ENCODE measurements around the gene SLC5A2. TPM values are rescaled to one million over a fixed set of nuclear protein-coding genes. Genes with fewer than 3 reads are reported as not detected.

SLC5A2 gene
- total RNA-seq, 1 donor from 2014 or later = 0.36 TPM

GRCh38 chr16:31508706-31509195 lies 25.8 kb downstream of the SLC5A2 start:
- peaks cover 23% of the 10 kb centered on the region for H3K4me1 Mint-ChIP-seq
- H3K27ac Mint-ChIP-seq = peak overlapping the region; percentile 96
- peaks cover 3% of the 10 kb centered on the region for H3K27me3 Mint-ChIP-seq (ENCODE audit: low read depth)
- H3K9me3 Mint-ChIP-seq = peaks cover 7% of the 10 kb centered on the region
- H3K36me3 Mint-ChIP-seq = no peaks in the 10 kb centered on the region
- no peak for DNase-seq (ENCODE audit: low spot score in 2 of 2, unreplicated experiment in 2 of 2)
- no peak for TF ChIP-seq CTCF (IDR thresholded peaks at IDR 0.05; ENCODE audit: unreplicated experiment)
- peak overlapping the region; percentile 79 for H3K4me3 Mint-ChIP-seq

- Mint-ChIP-seq H3K36me3 (no peaks in the 10 kb centered on the region), H3K4me3 (no peak overlapping the region), H3K27me3 (ENCODE audit: low read depth) (peaks cover 6% of the 10 kb centered on the region), H3K4me1 (peaks cover 15% of the 10 kb centered on the region), H3K27ac (no peak overlapping the region), H3K9me3 (peaks cover 24% of the 10 kb centered on the region)
- TF ChIP-seq CTCF (IDR thresholded peaks at IDR 0.05; ENCODE audit: unreplicated experiment) = no peak
- DNase-seq (ENCODE audit: low spot score in 2 of 2, unreplicated experiment in 2 of 2) = no peak
These were observed 30.2 kb downstream of the SLC5A2 start for GRCh38 chr16:31513126-31513525.

GRCh38 chr16:31513884-31514283 lies 31.0 kb downstream of the SLC5A2 start:
- peaks cover 9% of the 10 kb centered on the region for H3K4me1 Mint-ChIP-seq
- no peak for TF ChIP-seq CTCF (IDR thresholded peaks at IDR 0.05; ENCODE audit: unreplicated experiment)
- peaks cover 24% of the 10 kb centered on the region for H3K9me3 Mint-ChIP-seq
- no peak overlapping the region for H3K4me3 Mint-ChIP-seq
- H3K27me3 Mint-ChIP-seq (ENCODE audit: low read depth) = peaks cover 6% of the 10 kb centered on the region
- no peaks in the 10 kb centered on the region for H3K36me3 Mint-ChIP-seq
- H3K27ac Mint-ChIP-seq = no peak overlapping the region
- DNase-seq (ENCODE audit: low spot score in 2 of 2, unreplicated experiment in 2 of 2) = no peak

GRCh38 chr16:31517800-31518402 lies 35.0 kb downstream of the SLC5A2 start:
- Mint-ChIP-seq H3K4me1 (no peaks in the 10 kb centered on the region), H3K27ac (no peak overlapping the region), H3K27me3 (ENCODE audit: low read depth) (peaks cover 7% of the 10 kb centered on the region), H3K9me3 (peaks cover 18% of the 10 kb centered on the region), H3K36me3 (no peaks in the 10 kb centered on the region), H3K4me3 (no peak overlapping the region)
- no peak for TF ChIP-seq CTCF (IDR thresholded peaks at IDR 0.05; ENCODE audit: unreplicated experiment)
- DNase-seq (ENCODE audit: low spot score in 2 of 2, unreplicated experiment in 2 of 2) = no peak

GRCh38 chr16:31519759-31520431 lies 37.0 kb downstream of the SLC5A2 start:
- no peak for DNase-seq (ENCODE audit: low spot score in 2 of 2, unreplicated experiment in 2 of 2)
- Mint-ChIP-seq H3K9me3 (peaks cover 16% of the 10 kb centered on the region), H3K36me3 (no peaks in the 10 kb centered on the region), H3K4me3 (no peak overlapping the region), H3K27ac (no peak overlapping the region), H3K27me3 (ENCODE audit: low read depth) (peaks cover 14% of the 10 kb centered on the region), H3K4me1 (no peaks in the 10 kb centered on the region)
- TF ChIP-seq CTCF (IDR thresholded peaks at IDR 0.05; ENCODE audit: unreplicated experiment) = no peak

Measured in mesothelial cell of epicardium (in vitro differentiated cells).